Hepatocyte (in vitro differentiated cells): ENCODE data around the gene BST1.

Source experiments
- CTCF ChIP-seq: fragments of 200-600 bp; sonication (generic); IDR thresholded peaks from 2 replicates; pipeline ENCODE4 v1.5.1; 2016; ENCODE audit warnings: antibody characterized with exemption, mild to moderate bottlenecking; ENCODE audit not compliant: poor library complexity
- EZH2phosphoT487 ChIP-seq: fragments of 200-600 bp; sonication (generic); IDR thresholded peaks from one replicate; pipeline ENCODE4 v1.6.1; 2018; ENCODE audit warnings: antibody characterized with exemption, mild to moderate bottlenecking, low read depth, moderate library complexity; ENCODE audit not compliant: unreplicated experiment, severe bottlenecking

- TF ChIP-seq CTCF (no peak), EZH2phosphoT487 (no peak)
Measured at GRCh38 chr4:15716115-15716514, 13.2 kb downstream of the BST1 start.
